ENCODE measurements around the gene HEPN1.
A peak's percentile ranks its signal among the peaks of the same experiment; 100 is the strongest.

The HEPN1 gene

GRCh38 chr11:124918950-124919349, at the start of gene HEPN1:
TSS of gene HEPN1 (plus strand) at chr11:124919250.
- DNase-seq (ENCODE audit: low spot score) = no peak

GRCh38 chr11:124869331-124869730, 49.7 kb upstream of the HEPN1 start:
- DNase-seq (ENCODE audit: low spot score) = no peak

GRCh38 chr11:124869856-124870387, 49.1 kb upstream of the HEPN1 start:
- no peak for DNase-seq (ENCODE audit: low spot score)

GRCh38 chr11:124870430-124870829, 48.6 kb upstream of the HEPN1 start:
- DNase-seq (ENCODE audit: low spot score) = no peak

- no peak for DNase-seq (ENCODE audit: low spot score)
Observed at GRCh38 chr11:124872280-124872679, 46.8 kb upstream of the HEPN1 start.

- DNase-seq (ENCODE audit: low spot score) = no peak
Observed at GRCh38 chr11:124872741-124873140, 46.3 kb upstream of the HEPN1 start.

GRCh38 chr11:124873951-124874350, 45.1 kb upstream of the HEPN1 start:
- DNase-seq (ENCODE audit: low spot score) = no peak

- no peak for DNase-seq (ENCODE audit: low spot score)
Observed at GRCh38 chr11:124874571-124875255, 44.3 kb upstream of the HEPN1 start.

GRCh38 chr11:124875401-124875800, 43.6 kb upstream of the HEPN1 start:
- DNase-seq (ENCODE audit: low spot score) = no peak

GRCh38 chr11:124875943-124876817, 42.9 kb upstream of the HEPN1 start:
- peak; percentile 87 for DNase-seq (ENCODE audit: low spot score)

GRCh38 chr11:124876818-124877630, 42.0 kb upstream of the HEPN1 start:
- DNase-seq (ENCODE audit: low spot score) = no peak

GRCh38 chr11:124877631-124877909, 41.5 kb upstream of the HEPN1 start:
- DNase-seq (ENCODE audit: low spot score) = no peak

- no peak for DNase-seq (ENCODE audit: low spot score)
Observed at GRCh38 chr11:124877910-124878758, 40.9 kb upstream of the HEPN1 start.

GRCh38 chr11:124878759-124879492, 40.1 kb upstream of the HEPN1 start:
- DNase-seq (ENCODE audit: low spot score) = no peak

GRCh38 chr11:124879493-124880289, 39.4 kb upstream of the HEPN1 start:
- no peak for DNase-seq (ENCODE audit: low spot score)

GRCh38 chr11:124880290-124880611, 38.8 kb upstream of the HEPN1 start:
- no peak for DNase-seq (ENCODE audit: low spot score)

GRCh38 chr11:124880958-124881357, 38.1 kb upstream of the HEPN1 start:
- DNase-seq (ENCODE audit: low spot score) = no peak

GRCh38 chr11:124882339-124883071, 36.5 kb upstream of the HEPN1 start:
- DNase-seq (ENCODE audit: low spot score) = no peak

- no peak for DNase-seq (ENCODE audit: low spot score)
Observed at GRCh38 chr11:124884340-124884739, 34.7 kb upstream of the HEPN1 start.
